Neural cell (in vitro differentiated cells): ENCODE data around the gene FHDC1.

Experiments used
- EP300 ChIP-seq: fragments of 450-650 bp; conservative IDR thresholded peaks from 2 replicates; pipeline ENCODE4 v1.6.1; 2014; ENCODE audit warnings: antibody characterized with exemption, mild to moderate bottlenecking, moderate library complexity; ENCODE audit not compliant: poor library complexity, severe bottlenecking
- EZH2 ChIP-seq: fragments of 200-600, 300-800 bp; shearing (Covaris generic), sonication (generic); IDR thresholded peaks from 2 replicates; pipeline ENCODE4 v1.6.1; 2014; ENCODE audit warnings: antibody characterized with exemption, low read length, borderline replicate concordance, mild to moderate bottlenecking; ENCODE audit not compliant: insufficient read depth, poor library complexity, severe bottlenecking
- MXI1 ChIP-seq: fragments of 450-650 bp; conservative IDR thresholded peaks from 2 replicates; pipeline ENCODE4 v1.6.1; 2014; ENCODE audit warnings: antibody characterized with exemption, mild to moderate bottlenecking; ENCODE audit not compliant: poor library complexity, severe bottlenecking
- POLR2AphosphoS5 ChIP-seq: IDR thresholded peaks from 2 replicates; pipeline ENCODE4 v1.6.1; 2012
- RAD21 ChIP-seq: fragments of 450-650 bp; conservative IDR thresholded peaks from 2 replicates; pipeline ENCODE4 v1.6.1; 2014; ENCODE audit warnings: antibody characterized with exemption, mild to moderate bottlenecking, moderate library complexity
- SMC3 ChIP-seq: fragments of 450-650 bp; conservative IDR thresholded peaks from 2 replicates; pipeline ENCODE4 v1.6.1; 2014; ENCODE audit warnings: antibody characterized with exemption, mild to moderate bottlenecking, moderate library complexity; ENCODE audit not compliant: poor library complexity
- TAF1 ChIP-seq: IDR thresholded peaks from 2 replicates; pipeline ENCODE4 v1.6.1; 2012; ENCODE audit warnings: low read depth
- TF ChIP-seq, protein P1 (sequence below): fragments of 450-650 bp; IDR thresholded peaks from 2 replicates; pipeline ENCODE4 v1.5.1; 2014; ENCODE audit warnings: antibody characterized with exemption, mild to moderate bottlenecking, moderate library complexity; ENCODE audit not compliant: poor library complexity, severe bottlenecking
- TF ChIP-seq, protein P2 (sequence below): IDR thresholded peaks from 2 replicates; pipeline ENCODE4 v1.6.1; 2012; ENCODE audit warnings: borderline replicate concordance

DNA sequence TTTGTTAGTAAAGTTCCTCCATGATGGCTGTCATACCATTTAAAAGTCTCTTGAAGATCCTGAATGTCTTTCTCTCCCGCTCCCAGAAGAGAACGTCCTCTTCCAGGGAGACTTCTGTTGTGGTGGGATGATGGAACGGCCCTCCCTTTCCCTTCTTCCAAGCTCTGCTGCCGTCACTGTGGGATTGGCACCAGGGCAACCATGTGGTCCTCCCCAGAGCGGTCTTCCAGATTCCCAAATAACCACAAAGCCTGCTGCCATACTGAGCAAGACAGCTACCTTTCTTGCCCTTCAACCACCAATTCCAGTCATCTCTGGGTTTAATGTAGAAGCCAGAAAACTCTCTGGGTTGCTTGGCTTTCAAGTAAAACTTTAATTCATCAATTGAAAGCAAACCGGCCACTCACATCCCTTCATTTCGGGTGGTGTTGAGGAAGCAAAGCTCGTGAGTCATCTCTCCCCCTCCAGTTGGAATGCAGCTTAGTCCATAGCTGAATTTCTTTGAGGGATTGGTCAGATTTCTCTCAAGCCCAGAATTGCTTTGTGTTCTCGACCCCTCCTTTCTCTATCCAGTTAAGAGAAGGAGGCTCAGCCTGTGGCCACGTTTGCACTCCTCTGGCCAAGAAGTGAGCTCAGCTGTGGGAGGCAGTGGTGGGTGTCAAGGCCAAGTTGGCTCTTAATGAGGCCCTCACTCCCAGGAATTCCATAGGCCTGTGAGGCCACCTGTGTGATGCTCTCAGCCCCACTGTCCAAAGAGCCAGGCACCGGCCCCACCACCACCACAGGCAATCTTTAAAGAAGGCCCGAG, 36.9 kb downstream of the FHDC1 start:
- no peak for TF ChIP-seq SMC3
- TF ChIP-seq, protein P1, sequence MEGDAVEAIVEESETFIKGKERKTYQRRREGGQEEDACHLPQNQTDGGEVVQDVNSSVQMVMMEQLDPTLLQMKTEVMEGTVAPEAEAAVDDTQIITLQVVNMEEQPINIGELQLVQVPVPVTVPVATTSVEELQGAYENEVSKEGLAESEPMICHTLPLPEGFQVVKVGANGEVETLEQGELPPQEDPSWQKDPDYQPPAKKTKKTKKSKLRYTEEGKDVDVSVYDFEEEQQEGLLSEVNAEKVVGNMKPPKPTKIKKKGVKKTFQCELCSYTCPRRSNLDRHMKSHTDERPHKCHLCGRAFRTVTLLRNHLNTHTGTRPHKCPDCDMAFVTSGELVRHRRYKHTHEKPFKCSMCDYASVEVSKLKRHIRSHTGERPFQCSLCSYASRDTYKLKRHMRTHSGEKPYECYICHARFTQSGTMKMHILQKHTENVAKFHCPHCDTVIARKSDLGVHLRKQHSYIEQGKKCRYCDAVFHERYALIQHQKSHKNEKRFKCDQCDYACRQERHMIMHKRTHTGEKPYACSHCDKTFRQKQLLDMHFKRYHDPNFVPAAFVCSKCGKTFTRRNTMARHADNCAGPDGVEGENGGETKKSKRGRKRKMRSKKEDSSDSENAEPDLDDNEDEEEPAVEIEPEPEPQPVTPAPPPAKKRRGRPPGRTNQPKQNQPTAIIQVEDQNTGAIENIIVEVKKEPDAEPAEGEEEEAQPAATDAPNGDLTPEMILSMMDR = no peak
- TF ChIP-seq EP300 = no peak
- no peak for TF ChIP-seq EZH2
- no peak for TF ChIP-seq RAD21
- no peak for TF ChIP-seq POLR2AphosphoS5
- TF ChIP-seq MXI1 = no peak
- TF ChIP-seq, protein P2, sequence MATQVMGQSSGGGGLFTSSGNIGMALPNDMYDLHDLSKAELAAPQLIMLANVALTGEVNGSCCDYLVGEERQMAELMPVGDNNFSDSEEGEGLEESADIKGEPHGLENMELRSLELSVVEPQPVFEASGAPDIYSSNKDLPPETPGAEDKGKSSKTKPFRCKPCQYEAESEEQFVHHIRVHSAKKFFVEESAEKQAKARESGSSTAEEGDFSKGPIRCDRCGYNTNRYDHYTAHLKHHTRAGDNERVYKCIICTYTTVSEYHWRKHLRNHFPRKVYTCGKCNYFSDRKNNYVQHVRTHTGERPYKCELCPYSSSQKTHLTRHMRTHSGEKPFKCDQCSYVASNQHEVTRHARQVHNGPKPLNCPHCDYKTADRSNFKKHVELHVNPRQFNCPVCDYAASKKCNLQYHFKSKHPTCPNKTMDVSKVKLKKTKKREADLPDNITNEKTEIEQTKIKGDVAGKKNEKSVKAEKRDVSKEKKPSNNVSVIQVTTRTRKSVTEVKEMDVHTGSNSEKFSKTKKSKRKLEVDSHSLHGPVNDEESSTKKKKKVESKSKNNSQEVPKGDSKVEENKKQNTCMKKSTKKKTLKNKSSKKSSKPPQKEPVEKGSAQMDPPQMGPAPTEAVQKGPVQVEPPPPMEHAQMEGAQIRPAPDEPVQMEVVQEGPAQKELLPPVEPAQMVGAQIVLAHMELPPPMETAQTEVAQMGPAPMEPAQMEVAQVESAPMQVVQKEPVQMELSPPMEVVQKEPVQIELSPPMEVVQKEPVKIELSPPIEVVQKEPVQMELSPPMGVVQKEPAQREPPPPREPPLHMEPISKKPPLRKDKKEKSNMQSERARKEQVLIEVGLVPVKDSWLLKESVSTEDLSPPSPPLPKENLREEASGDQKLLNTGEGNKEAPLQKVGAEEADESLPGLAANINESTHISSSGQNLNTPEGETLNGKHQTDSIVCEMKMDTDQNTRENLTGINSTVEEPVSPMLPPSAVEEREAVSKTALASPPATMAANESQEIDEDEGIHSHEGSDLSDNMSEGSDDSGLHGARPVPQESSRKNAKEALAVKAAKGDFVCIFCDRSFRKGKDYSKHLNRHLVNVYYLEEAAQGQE = no peak
- no peak for TF ChIP-seq TAF1
